ENCODE measurements around the gene OR6M1. TPM values are rescaled to one million over a fixed set of nuclear protein-coding genes. Genes with fewer than 3 reads are reported as not detected.

OR6M1 gene
- polyA plus RNA-seq, 1 of the 3 experiments (the other 2 are of a cell fraction), result not detected

GRCh38 chr11:123833095-123833494 lies 26.9 kb upstream of the OR6M1 start:
- Histone ChIP-seq H3K9me3 (no peaks in the 10 kb centered on the region), H3K4me3 (ENCODE audit: low read depth in 2 of 2, low read length in 1 of 2) (no peak overlapping the region), H3K9me2 (no peaks in the 10 kb centered on the region), H4K20me1 (ENCODE audit: insufficient read depth) (no peaks in the 10 kb centered on the region), H3K79me2 (ENCODE audit: insufficient read depth) (no peaks in the 10 kb centered on the region), H3K4me2 (no peak overlapping the region), H2AFZ (ENCODE audit: low read depth) (no peak overlapping the region), H3K27me3 (ENCODE audit: insufficient read depth) (no peaks in the 10 kb centered on the region), H3K27ac (ENCODE audit: low read depth in 2 of 2, low read length in 1 of 2) (no peak overlapping the region), H3F3A (replicated peaks; ENCODE audit: insufficient read depth) (no peaks in the 10 kb centered on the region), H3K9ac (no peak overlapping the region), H3K36me3 (replicated peaks in 1 of 2; ENCODE audit: control insufficient read depth in 1 of 2, insufficient read depth in 2 of 2, low read length in 1 of 2) (no peaks in the 10 kb centered on the region), H3K4me1 (ENCODE audit: control insufficient read depth in 1 of 2, insufficient read depth in 2 of 2, low read depth in 1 of 2, low read length in 1 of 2) (no peaks in the 10 kb centered on the region)
- POLR2A ChIA-PET, result no interaction called here
- no peak for DNase-seq
- CTCF ChIA-PET, result no interaction called here
- WGBS (ENCODE audit: low lambda C conversion rate), result 2% methylated on average over 2 of the region's 2 CpGs
- no peak for TF ChIP-seq RFX5 (IDR thresholded peaks at IDR 0.05; ENCODE audit: low read length)

GRCh38 chr11:123829745-123830144 lies 23.6 kb upstream of the OR6M1 start:
- POLR2A ChIA-PET, result no interaction called here
- Histone ChIP-seq H3K27me3 (ENCODE audit: insufficient read depth) (no peaks in the 10 kb centered on the region), H4K20me1 (ENCODE audit: insufficient read depth) (no peaks in the 10 kb centered on the region), H3K9ac (no peak overlapping the region), H2AFZ (ENCODE audit: low read depth) (no peak overlapping the region), H3F3A (replicated peaks; ENCODE audit: insufficient read depth) (no peaks in the 10 kb centered on the region), H3K79me2 (ENCODE audit: insufficient read depth) (no peaks in the 10 kb centered on the region), H3K36me3 (replicated peaks in 1 of 2; ENCODE audit: control insufficient read depth in 1 of 2, insufficient read depth in 2 of 2, low read length in 1 of 2) (no peaks in the 10 kb centered on the region), H3K4me3 (ENCODE audit: low read depth in 2 of 2, low read length in 1 of 2) (no peak overlapping the region), H3K27ac (ENCODE audit: low read depth in 2 of 2, low read length in 1 of 2) (no peak overlapping the region), H3K4me2 (no peak overlapping the region), H3K4me1 (ENCODE audit: control insufficient read depth in 1 of 2, insufficient read depth in 2 of 2, low read depth in 1 of 2, low read length in 1 of 2) (no peaks in the 10 kb centered on the region), H3K9me3 (no peaks in the 10 kb centered on the region), H3K9me2 (no peaks in the 10 kb centered on the region)
- no peak for DNase-seq
- 10% methylated on average over 2 of the region's 7 CpGs for WGBS (ENCODE audit: low lambda C conversion rate)
- no peak for TF ChIP-seq REST (IDR thresholded peaks at IDR 0.05; ENCODE audit: low read depth, low read length)
- no peak for TF ChIP-seq RXRA (IDR thresholded peaks at IDR 0.05; ENCODE audit: borderline replicate concordance, low read depth)
- no peak for TF ChIP-seq USF1 (IDR thresholded peaks at IDR 0.05; ENCODE audit: borderline replicate concordance, low read depth)
- no peak for TF ChIP-seq GATA2 (CRISPR knock-in tag; IDR thresholded peaks at IDR 0.05)
- no peak for TF ChIP-seq TAF1 (IDR thresholded peaks at IDR 0.05; ENCODE audit: borderline replicate concordance, low read depth, low read length)
- TF ChIP-seq RFX5 (IDR thresholded peaks at IDR 0.05; ENCODE audit: low read length), result no peak
- no peak for TF ChIP-seq SIN3A (IDR thresholded peaks at IDR 0.05; ENCODE audit: borderline replicate concordance, low read depth, low read length)
- no peak for TF ChIP-seq CTCF (IDR thresholded peaks at IDR 0.05)
- TF ChIP-seq FOXM1 (IDR thresholded peaks at IDR 0.05; ENCODE audit: low read depth), result no peak
- TF ChIP-seq ELF1 (IDR thresholded peaks at IDR 0.05), result no peak
- TF ChIP-seq FOSL2 (IDR thresholded peaks at IDR 0.05; ENCODE audit: borderline replicate concordance, low read depth), result no peak
- TF ChIP-seq EP300 (IDR thresholded peaks at IDR 0.05; ENCODE audit: borderline replicate concordance in 1 of 2, low read depth in 1 of 2, low read length in 1 of 2), result no peak
- no peak for TF ChIP-seq NFIC (IDR thresholded peaks at IDR 0.05; ENCODE audit: borderline replicate concordance)
- TF ChIP-seq MXI1 (IDR thresholded peaks at IDR 0.05; ENCODE audit: low read depth, low read length), result no peak
- TF ChIP-seq YY1 (IDR thresholded peaks at IDR 0.05; ENCODE audit: low read depth), result no peak
- TF ChIP-seq MEF2A (IDR thresholded peaks at IDR 0.05; ENCODE audit: borderline replicate concordance, low read depth), result no peak
- TF ChIP-seq POLR2AphosphoS5 (IDR thresholded peaks at IDR 0.05; ENCODE audit: low read depth, low read length), result no peak
- no peak for TF ChIP-seq USF2 (IDR thresholded peaks at IDR 0.05; ENCODE audit: borderline replicate concordance, low read depth, low read length)
- CTCF ChIA-PET, result no interaction called here
